HG03432 (cell line): ENCODE measurements around the gene PSENEN.
"Not testable (repeated sequence)": the region's sequence is repeated elsewhere in the genome, so short reads cannot be mapped to it uniquely, and the experiment has no call there.

Experiments
- ATAC-seq: cut with Tn5 transposase; IDR thresholded peaks from one replicate; pipeline ENCODE4 v1.9.1; 2021; ENCODE audit warnings: mild to moderate bottlenecking, moderate library complexity; ENCODE audit not compliant: unreplicated experiment

Gene PSENEN

GRCh38 chr19:35718345-35719041 is 27.0 kb upstream of the PSENEN start:
- peak; percentile 4 for ATAC-seq

DNA sequence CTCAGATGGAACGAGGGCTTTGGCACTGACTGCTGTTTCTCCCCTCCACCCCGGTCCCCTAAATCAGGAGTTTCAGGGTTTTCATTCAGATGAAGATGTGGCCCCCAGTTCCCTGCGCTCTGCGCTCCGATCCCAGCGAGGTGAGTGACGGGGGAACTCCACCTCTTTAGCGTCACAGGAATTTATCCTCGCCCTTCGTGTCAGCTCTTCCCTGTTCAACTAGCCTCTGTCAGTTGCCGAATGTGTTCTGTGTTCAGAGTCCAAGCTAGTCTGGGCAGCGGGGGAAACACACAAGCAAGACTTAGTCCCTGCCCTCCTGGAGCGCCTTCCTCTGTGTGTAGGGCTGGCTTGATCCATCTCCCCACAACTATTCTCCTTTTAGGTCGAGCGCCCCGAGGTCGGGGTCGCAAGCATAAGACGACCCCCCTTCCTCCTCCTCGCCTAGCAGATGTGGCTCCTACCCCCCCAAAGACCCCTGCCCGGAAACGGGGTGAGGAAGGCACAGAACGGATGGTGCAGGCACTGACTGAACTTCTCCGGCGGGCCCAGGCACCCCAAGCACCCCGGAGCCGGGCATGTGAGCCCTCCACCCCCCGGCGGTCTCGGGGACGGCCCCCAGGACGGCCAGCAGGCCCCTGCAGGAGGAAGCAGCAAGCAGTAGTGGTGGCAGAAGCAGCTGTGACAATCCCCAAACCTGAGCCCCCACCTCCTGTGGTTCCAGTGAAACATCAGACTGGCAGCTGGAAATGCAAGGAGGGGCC is 25.9 kb upstream of the PSENEN start:
- no peak for ATAC-seq

GRCh38 chr19:35720163-35720524 is 25.3 kb upstream of the PSENEN start:
- no peak for ATAC-seq

GRCh38 chr19:35720648-35721047 is 24.8 kb upstream of the PSENEN start:
- ATAC-seq = no peak

- ATAC-seq = no peak
Measured at GRCh38 chr19:35721374-35721773, 24.1 kb upstream of the PSENEN start.

GRCh38 chr19:35722461-35722860 is 23.0 kb upstream of the PSENEN start:
- no peak for ATAC-seq

DNA sequence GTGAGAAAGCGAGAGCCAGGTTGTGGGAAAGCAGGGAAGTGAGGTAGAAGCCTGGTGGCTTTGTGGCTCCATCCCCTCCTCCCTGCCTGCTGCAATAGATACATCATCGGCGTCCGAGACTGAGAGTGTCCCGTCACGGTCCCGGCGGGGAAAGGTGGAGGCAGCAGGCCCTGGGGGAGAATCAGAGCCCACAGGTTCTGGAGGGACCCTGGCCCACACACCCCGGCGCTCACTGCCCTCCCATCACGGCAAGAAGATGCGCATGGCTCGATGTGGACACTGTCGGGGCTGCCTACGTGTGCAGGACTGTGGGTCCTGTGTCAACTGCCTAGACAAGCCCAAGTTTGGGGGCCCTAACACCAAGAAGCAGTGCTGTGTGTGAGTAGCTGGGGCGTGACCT is 22.6 kb upstream of the PSENEN start:
- ATAC-seq = no peak

DNA sequence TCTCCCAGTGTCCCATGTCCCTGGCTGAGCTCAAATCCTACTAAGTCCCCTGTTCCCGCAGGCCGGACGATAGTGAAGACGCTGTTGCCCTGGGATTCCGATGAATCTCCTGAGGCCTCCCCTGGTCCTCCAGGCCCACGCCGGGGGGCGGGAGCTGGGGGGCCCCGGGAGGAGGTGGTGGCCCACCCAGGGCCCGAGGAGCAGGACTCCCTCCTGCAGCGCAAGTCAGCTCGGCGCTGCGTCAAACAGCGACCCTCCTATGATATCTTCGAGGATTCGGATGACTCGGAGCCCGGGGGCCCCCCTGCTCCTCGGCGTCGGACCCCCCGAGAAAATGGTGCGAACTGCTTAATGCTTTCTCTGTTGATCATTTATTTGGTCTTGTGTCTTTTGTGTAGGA is 21.8 kb upstream of the PSENEN start:
- ATAC-seq = no peak

GRCh38 chr19:35724132-35724531 is 21.3 kb upstream of the PSENEN start:
- not testable (repeated sequence) for ATAC-seq

GRCh38 chr19:35724560-35724959 is 20.9 kb upstream of the PSENEN start:
- ATAC-seq = no peak

DNA sequence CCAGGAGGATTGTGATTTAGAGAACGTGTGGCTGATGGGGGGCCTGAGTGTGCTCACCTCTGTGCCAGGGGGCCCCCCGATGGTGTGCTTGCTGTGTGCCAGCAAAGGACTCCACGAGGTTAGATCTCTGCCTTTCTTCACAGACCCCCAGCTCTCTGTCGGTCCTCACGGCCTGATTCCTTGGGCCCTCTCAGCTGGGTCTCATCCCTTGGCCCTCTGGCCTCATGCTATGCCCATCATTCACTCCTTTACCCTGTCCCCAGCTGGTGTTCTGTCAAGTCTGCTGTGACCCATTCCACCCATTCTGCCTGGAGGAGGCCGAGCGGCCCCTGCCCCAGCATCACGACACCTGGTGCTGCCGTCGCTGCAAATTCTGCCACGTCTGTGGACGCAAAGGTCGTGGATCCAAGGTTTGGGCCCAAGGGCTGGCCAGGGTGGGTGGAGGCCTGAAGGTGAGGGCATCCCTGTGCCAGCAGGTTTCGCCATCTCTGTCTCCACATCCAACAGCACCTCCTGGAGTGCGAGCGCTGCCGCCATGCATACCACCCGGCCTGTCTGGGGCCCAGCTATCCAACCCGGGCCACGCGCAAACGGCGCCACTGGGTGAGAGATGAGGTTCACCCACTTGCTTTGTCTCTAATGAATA is 20.1 kb upstream of the PSENEN start:
- ATAC-seq = no peak

DNA sequence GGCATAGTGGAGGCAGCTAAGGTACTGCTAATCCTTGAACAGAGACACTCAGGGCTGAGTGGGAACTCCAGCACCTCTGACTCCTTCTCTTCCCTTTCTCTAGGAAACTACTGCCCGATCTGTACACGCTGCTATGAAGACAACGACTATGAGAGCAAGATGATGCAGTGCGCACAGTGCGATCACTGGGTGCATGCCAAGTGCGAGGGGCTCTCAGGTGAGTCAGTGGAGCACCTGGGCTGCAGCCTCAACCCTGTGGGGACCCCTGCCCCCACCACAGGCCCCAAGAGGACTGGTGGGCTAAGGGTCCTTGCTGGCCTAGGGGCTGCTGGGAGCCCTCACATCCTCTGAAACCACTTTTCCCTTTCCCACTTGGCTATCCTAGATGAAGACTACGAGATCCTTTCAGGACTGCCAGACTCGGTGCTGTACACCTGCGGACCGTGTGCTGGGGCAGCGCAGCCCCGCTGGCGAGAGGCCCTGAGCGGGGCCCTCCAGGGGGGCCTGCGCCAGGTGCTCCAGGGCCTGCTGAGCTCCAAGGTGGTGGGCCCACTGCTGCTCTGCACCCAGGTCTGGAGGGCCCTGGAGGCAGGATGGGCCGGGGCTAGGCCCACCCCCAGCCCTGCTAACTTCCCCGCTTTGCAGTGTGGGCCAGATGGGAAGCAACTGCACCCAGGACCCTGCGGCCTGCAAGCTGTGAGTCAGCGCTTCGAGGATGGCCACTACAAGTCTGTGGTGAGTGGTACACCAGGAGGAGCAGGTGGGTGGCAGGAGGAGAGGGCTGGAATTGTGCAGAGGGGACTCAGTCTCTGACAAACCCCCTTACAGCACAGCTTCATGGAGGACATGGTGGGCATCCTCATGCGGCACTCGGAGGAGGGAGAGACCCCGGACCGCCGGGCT is 18.1 kb upstream of the PSENEN start:
- no peak for ATAC-seq

- ATAC-seq = no peak
Measured at GRCh38 chr19:35727956-35728706, 17.3 kb upstream of the PSENEN start.

DNA sequence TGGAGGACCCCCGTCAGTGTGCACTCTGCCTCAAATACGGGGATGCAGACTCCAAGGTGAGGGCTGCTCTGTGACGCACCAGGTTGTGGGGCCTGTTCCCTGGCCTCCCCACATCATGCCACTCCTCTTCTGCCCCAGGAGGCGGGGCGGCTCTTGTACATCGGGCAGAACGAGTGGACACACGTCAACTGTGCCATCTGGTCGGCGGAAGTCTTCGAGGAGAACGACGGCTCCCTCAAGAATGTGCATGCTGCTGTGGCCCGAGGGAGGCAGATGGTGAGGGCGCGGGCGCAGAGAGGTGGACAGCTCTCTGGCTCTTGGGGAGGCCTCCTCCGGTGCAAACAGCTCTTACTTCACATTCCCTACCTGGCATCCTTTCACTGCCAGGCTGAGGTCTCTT is 16.4 kb upstream of the PSENEN start:
- no peak for ATAC-seq

DNA sequence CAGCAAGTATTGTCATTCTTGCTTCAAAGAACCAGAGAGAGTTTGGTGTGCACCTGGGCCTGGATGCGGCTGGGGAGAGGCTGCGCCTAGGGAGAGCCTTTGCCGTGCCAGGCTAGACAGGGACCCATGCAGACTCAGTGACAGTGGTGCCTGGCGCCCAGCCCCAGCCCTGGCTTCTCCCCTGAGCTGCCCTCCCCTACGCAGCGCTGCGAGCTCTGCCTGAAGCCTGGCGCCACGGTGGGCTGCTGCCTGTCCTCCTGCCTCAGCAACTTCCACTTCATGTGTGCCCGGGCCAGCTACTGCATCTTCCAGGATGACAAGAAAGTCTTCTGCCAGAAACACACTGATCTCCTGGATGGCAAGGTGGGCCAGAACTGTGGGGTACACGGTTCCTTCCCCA is 15.7 kb upstream of the PSENEN start:
- ATAC-seq = no peak

GRCh38 chr19:35730326-35730725 is 15.1 kb upstream of the PSENEN start:
- ATAC-seq = no peak

DNA sequence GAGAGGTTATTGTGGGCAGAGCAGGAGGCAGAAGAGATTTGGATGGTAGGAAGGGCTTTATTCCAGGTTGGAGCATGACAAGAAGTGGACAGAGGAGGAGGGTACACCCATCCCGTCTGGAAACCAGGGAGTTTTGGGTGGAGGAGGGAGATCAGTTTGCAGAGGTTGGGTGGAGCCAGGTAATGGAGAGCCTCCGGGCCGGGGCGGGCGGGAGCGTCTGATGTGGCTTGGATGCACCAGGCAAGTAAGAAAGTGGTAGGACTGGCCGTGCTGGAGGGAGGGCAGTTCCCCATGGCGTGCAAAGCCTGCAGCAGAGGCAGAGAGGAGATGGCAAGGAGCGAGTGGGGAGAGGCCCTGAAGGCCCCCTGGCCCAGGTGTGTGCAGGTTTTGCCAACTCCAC is 14.1 kb upstream of the PSENEN start:
- ATAC-seq = no peak

- ATAC-seq = no peak
Measured at GRCh38 chr19:35731779-35732405, 13.6 kb upstream of the PSENEN start.

- ATAC-seq = no peak
Measured at GRCh38 chr19:35732540-35733179, 12.8 kb upstream of the PSENEN start.
